ENCODE measurements around the gene EIF5A. TPM values are rescaled to one million over a fixed set of nuclear protein-coding genes. Genes with fewer than 3 reads are reported as not detected.

EIF5A gene
- total RNA-seq, 2 donors from 2014 or later: 493 to 836 TPM

GRCh38 chr17:7296189-7296861, 11.1 kb upstream of the EIF5A start:
- DNase-seq (ENCODE audit: low spot score in 2 of 2) (peak; percentile 81 to 86), ATAC-seq (peak; percentile 40 to 75)
- Mint-ChIP-seq H3K27ac (no peak overlapping the region), H3K36me3 (peaks cover 0 to 6% of the 10 kb centered on the region in 2 donors), H3K9me3 (no peaks in the 10 kb centered on the region)

GRCh38 chr17:7304179-7304578, 3.2 kb upstream of the EIF5A start:
- ATAC-seq (no peak), DNase-seq (ENCODE audit: low spot score in 2 of 2) (no peak)
- Mint-ChIP-seq H3K9me3 (no peaks in the 10 kb centered on the region), H3K36me3 (peaks cover 8 to 9% of the 10 kb centered on the region in 2 donors), H3K27ac (no peak overlapping the region)

GRCh38 chr17:7307686-7308624, 527 bp downstream of the EIF5A start:
- Mint-ChIP-seq H3K36me3 (peaks cover 35 to 44% of the 10 kb centered on the region in 2 donors), H3K9me3 (no peaks in the 10 kb centered on the region), H3K27ac (peak overlapping the region; percentile 93 to 98)
- peak in 1 of 2 donors; percentile 47 for DNase-seq (ENCODE audit: low spot score in 2 of 2)
- ATAC-seq: peak; percentile 8 to 12

GRCh38 chr17:7308625-7309433, 1.4 kb downstream of the EIF5A start:
- H3K27ac Mint-ChIP-seq: peak overlapping the region; percentile 93 to 96
- peaks cover 35 to 44% of the 10 kb centered on the region in 2 donors for H3K36me3 Mint-ChIP-seq
- ATAC-seq (peak; percentile 48 to 50), DNase-seq (ENCODE audit: low spot score in 2 of 2) (peak; percentile 77 to 83)
- no peaks in the 10 kb centered on the region for H3K9me3 Mint-ChIP-seq

GRCh38 chr17:7309628-7310027, 2.2 kb downstream of the EIF5A start:
- no peak for DNase-seq (ENCODE audit: low spot score in 2 of 2)
- Mint-ChIP-seq H3K9me3 (no peaks in the 10 kb centered on the region), H3K36me3 (peaks cover 40 to 44% of the 10 kb centered on the region in 2 donors), H3K27ac (peak overlapping the region; percentile 93 to 96)
- no peak for ATAC-seq

GRCh38 chr17:7311110-7311705, 3.8 kb downstream of the EIF5A start:
- H3K27ac Mint-ChIP-seq: peak overlapping the region in 1 of 2 donors; percentile 84
- H3K36me3 Mint-ChIP-seq: peaks cover 44 to 48% of the 10 kb centered on the region in 2 donors
- no peak for ATAC-seq
- H3K9me3 Mint-ChIP-seq: no peaks in the 10 kb centered on the region
- no peak for DNase-seq (ENCODE audit: low spot score in 2 of 2)

GRCh38 chr17:7312432-7313087, 5.1 kb downstream of the EIF5A start:
- DNase-seq (ENCODE audit: low spot score in 2 of 2) (no peak), ATAC-seq (no peak)
- Mint-ChIP-seq H3K9me3 (no peaks in the 10 kb centered on the region), H3K36me3 (peaks cover 44 to 52% of the 10 kb centered on the region in 2 donors), H3K27ac (peak overlapping the region; percentile 95 to 98)

- no peak for ATAC-seq
- H3K36me3 Mint-ChIP-seq: peaks cover 44 to 52% of the 10 kb centered on the region in 2 donors
Observed at GRCh38 chr17:7313088-7313889, 5.9 kb downstream of the EIF5A start.

GRCh38 chr17:7313890-7314718, 6.7 kb downstream of the EIF5A start:
- ATAC-seq (no peak), DNase-seq (ENCODE audit: low spot score in 2 of 2) (no peak)
- H3K9me3 Mint-ChIP-seq: no peaks in the 10 kb centered on the region
- peak overlapping the region; percentile 95 to 98 for H3K27ac Mint-ChIP-seq
- H3K36me3 Mint-ChIP-seq: peaks cover 41 to 45% of the 10 kb centered on the region in 2 donors

More at GRCh38 chr17:7313088-7313889, 5.9 kb downstream of the EIF5A start:
- Mint-ChIP-seq H3K9me3 (no peaks in the 10 kb centered on the region), H3K27ac (peak overlapping the region; percentile 95 to 98)
- DNase-seq (ENCODE audit: low spot score in 2 of 2): peak in 1 of 2 donors; percentile 42

- DNase-seq (ENCODE audit: low spot score in 2 of 2): peak; percentile 92 to 96
- peak within 1 kb of the TSS; percentile 95 to 98 for H3K27ac Mint-ChIP-seq
- H3K36me3 Mint-ChIP-seq: peaks cover 32 to 36% of the 10 kb centered on the region in 2 donors
- ATAC-seq: peak; percentile 83 to 95
- H3K9me3 Mint-ChIP-seq: no peaks in the 10 kb centered on the region
Observed at GRCh38 chr17:7314719-7315569, 7.5 kb downstream of the EIF5A start, which contains the start of gene GPS2. TSS of gene GPS2 (minus strand) at chr17:7315360. CDS start at chr17:7315052, 308 bp downstream.

GRCh38 chr17:7315570-7316235, 8.3 kb downstream of the EIF5A start:
- H3K27ac Mint-ChIP-seq: peak overlapping the region; percentile 95 to 97
- DNase-seq (ENCODE audit: low spot score in 2 of 2): no peak
- peaks cover 25 to 29% of the 10 kb centered on the region in 2 donors for H3K36me3 Mint-ChIP-seq
- no peaks in the 10 kb centered on the region for H3K9me3 Mint-ChIP-seq
- no peak for ATAC-seq

- Mint-ChIP-seq H3K27ac (peak overlapping the region in 1 of 2 donors; percentile 39), H3K36me3 (peaks cover 11 to 18% of the 10 kb centered on the region in 2 donors), H3K9me3 (no peaks in the 10 kb centered on the region)
- no peak for DNase-seq (ENCODE audit: low spot score in 2 of 2)
- no peak for ATAC-seq
Observed at GRCh38 chr17:7317161-7317803, 9.9 kb downstream of the EIF5A start.

Data from activated naive CD4-positive, alpha-beta T cell treated with anti-CD3 and anti-CD28 coated beads, Interleukin-2, amount 50 U/mL, for 72 hours (primary cell).